Neuronal stem cell (in vitro differentiated cells): ENCODE results near the gene TMEM164.

Experiments
- DNase-seq: peaks from one replicate; pipeline ENCODE4 v3.0.0-alpha.2; 2013; ENCODE audit warnings: low spot score
- H2AFZ ChIP-seq: one replicate; pipeline ENCODE4 v1.6.1; 2013; ENCODE audit warnings: mild to moderate bottlenecking, low read length, inconsistent platforms
- H2AK5ac ChIP-seq: 2 replicates; pipeline ENCODE4 v1.6.1; 2013; ENCODE audit warnings: low read depth, mild to moderate bottlenecking, inconsistent platforms, low read length, moderate library complexity, mixed read lengths
- H2BK120ac ChIP-seq: 2 replicates; pipeline ENCODE4 v1.6.1; 2013; ENCODE audit warnings: low read depth, mild to moderate bottlenecking, inconsistent platforms, low read length, moderate library complexity, mixed read lengths
- H2BK12ac ChIP-seq: one replicate; pipeline ENCODE4 v1.6.1; 2013; ENCODE audit warnings: low read length, inconsistent platforms
- H2BK15ac ChIP-seq: 2 replicates; pipeline ENCODE4 v1.6.1; 2013; ENCODE audit warnings: mild to moderate bottlenecking, low read length, inconsistent platforms, mixed read lengths
- H2BK5ac ChIP-seq: one replicate; pipeline ENCODE4 v1.6.1; 2013; ENCODE audit warnings: inconsistent platforms, mild to moderate bottlenecking, low read length, moderate library complexity
- H3K14ac ChIP-seq: one replicate; pipeline ENCODE4 v1.6.1; 2013; ENCODE audit warnings: low read length, inconsistent platforms
- H3K18ac ChIP-seq: 2 replicates; pipeline ENCODE4 v1.6.1; 2013; ENCODE audit warnings: low read length, inconsistent platforms
- H3K23ac ChIP-seq: 2 replicates; pipeline ENCODE4 v1.6.1; 2013; ENCODE audit warnings: low read depth, mild to moderate bottlenecking, mixed read lengths, low read length, inconsistent platforms; ENCODE audit not compliant: poor library complexity
- H3K27ac ChIP-seq: replicated peaks from 3 replicates; pipeline ENCODE4 v1.5.1; 2013; ENCODE audit warnings: low read length, inconsistent platforms
- H3K27me3 ChIP-seq, 3 experiments: 2 replicates each; pipeline ENCODE4 v1.6.1; 2013; ENCODE audit warnings: low read length in 3 of 3, mild to moderate bottlenecking in 2 of 3, inconsistent platforms in 1 of 3, low read depth in 1 of 3, mixed read lengths in 1 of 3, moderate library complexity in 1 of 3; ENCODE audit not compliant: control insufficient read depth in 3 of 3, insufficient read depth in 3 of 3
- H3K36me3 ChIP-seq, 2 donors: replicated peaks in 1 of 2; 2 replicates each; pipeline ENCODE4 v1.6.1; 2013; ENCODE audit warnings: low read length in 2 of 2; ENCODE audit not compliant: control insufficient read depth in 2 of 2, insufficient read depth in 2 of 2
- H3K4ac ChIP-seq: 2 replicates; pipeline ENCODE4 v1.6.1; 2013; ENCODE audit warnings: inconsistent platforms, mild to moderate bottlenecking, low read length, moderate library complexity
- H3K4me1 ChIP-seq, 2 donors: 1 replicate in 1 of 2; 2 replicates in 1 of 2; pipeline ENCODE4 v1.6.1; 2013; ENCODE audit warnings: low read length in 2 of 2, low read depth in 1 of 2; ENCODE audit not compliant: control insufficient read depth in 2 of 2, insufficient read depth in 1 of 2
- H3K4me2 ChIP-seq: one replicate; pipeline ENCODE4 v1.6.1; 2013; ENCODE audit warnings: mild to moderate bottlenecking, low read length, inconsistent platforms; ENCODE audit not compliant: insufficient read depth, poor library complexity, severe bottlenecking
- H3K4me3 ChIP-seq, 2 donors: 2 replicates each; pipeline ENCODE4 v1.5.1; 2013; ENCODE audit warnings: low read length in 2 of 2, mild to moderate bottlenecking in 2 of 2, inconsistent platforms in 1 of 2, moderate library complexity in 1 of 2
- H3K79me1 ChIP-seq: one replicate; pipeline ENCODE4 v1.6.1; 2013; ENCODE audit warnings: low read depth, mild to moderate bottlenecking, inconsistent platforms, low read length, moderate library complexity
- H3K9ac ChIP-seq: one replicate; pipeline ENCODE4 v1.6.1; 2013; ENCODE audit warnings: mild to moderate bottlenecking, low read depth, low read length, inconsistent platforms; ENCODE audit not compliant: poor library complexity
- H3K9me3 ChIP-seq, 2 donors: replicated peaks in 1 of 2; 2 replicates each; pipeline versions ENCODE3 to v1.6.1; 2013; ENCODE audit warnings: low read length in 2 of 2, mild to moderate bottlenecking in 2 of 2, inconsistent platforms in 1 of 2, low read depth in 1 of 2, mixed read lengths in 1 of 2, moderate library complexity in 1 of 2; ENCODE audit not compliant: control insufficient read depth in 2 of 2, insufficient read depth in 1 of 2
- H4K8ac ChIP-seq: one replicate; pipeline ENCODE4 v1.6.1; 2013; ENCODE audit warnings: low read depth, mild to moderate bottlenecking, inconsistent platforms, low read length, moderate library complexity
- H4K91ac ChIP-seq: one replicate; pipeline ENCODE4 v1.6.1; 2013; ENCODE audit warnings: low read length, low read depth, mild to moderate bottlenecking, inconsistent platforms; ENCODE audit not compliant: poor library complexity
- WGBS, 2 donors: extraction: QIAGEN DNeasy Blood & Tissue Kit; methylation state at CpG; one replicate each; pipeline ENCODE4 v1.1.7; 2013; ENCODE audit warnings: missing lambda C conversion rate in 2 of 2, mixed read lengths in 1 of 2; ENCODE audit not compliant: insufficient read length in 2 of 2, insufficient replicate concordance in 1 of 2; ENCODE audit errors: extremely low coverage in 2 of 2; 5-methylcytosine and 5-hydroxymethylcytosine counted together

Gene TMEM164

DNA sequence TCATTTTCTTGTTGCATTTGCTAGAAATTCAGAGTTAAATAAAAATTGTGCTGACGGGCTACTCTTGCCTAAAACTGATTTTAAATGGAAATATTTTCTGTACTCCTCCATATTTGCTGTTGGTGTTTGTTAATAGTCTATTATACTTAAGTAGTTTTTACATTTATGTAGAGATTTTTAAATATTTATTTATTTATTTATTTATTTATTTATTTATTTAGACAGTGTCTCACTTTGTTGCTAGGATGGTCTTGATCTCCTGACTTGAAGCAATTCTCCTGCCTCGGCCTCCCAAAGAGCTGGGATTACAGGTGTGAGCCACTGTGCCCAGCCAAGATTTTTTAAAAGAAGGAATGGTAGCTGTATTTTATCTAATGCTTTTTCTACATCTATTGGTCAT is 68.1 kb downstream of the TMEM164 start:
- no peak overlapping the region for H2BK5ac ChIP-seq
- peaks cover 0 to 14% of the 10 kb centered on the region in 2 donors for H3K36me3 ChIP-seq
- no peak overlapping the region for H3K14ac ChIP-seq
- no peak for DNase-seq
- no peaks in the 10 kb centered on the region for H3K79me1 ChIP-seq
- H3K9me3 ChIP-seq = peaks cover 0 to 3% of the 10 kb centered on the region in 2 donors
- no CpG with 5 or more reads among the region's 2 CpGs for WGBS, 2 donors
- no peak overlapping the region for H3K4me2 ChIP-seq
- H2BK120ac ChIP-seq = no peak overlapping the region
- no peak overlapping the region for H4K8ac ChIP-seq
- H2BK15ac ChIP-seq = no peak overlapping the region
- H3K9ac ChIP-seq = no peak overlapping the region
- no peak overlapping the region for H3K23ac ChIP-seq
- no peak overlapping the region for H2AFZ ChIP-seq
- H3K27me3 ChIP-seq = no peaks in the 10 kb centered on the region
- no peak overlapping the region for H4K91ac ChIP-seq
- H3K4me1 ChIP-seq = no peaks in the 10 kb centered on the region
- no peak overlapping the region for H3K4ac ChIP-seq
- H2BK12ac ChIP-seq = no peak overlapping the region
- no peak overlapping the region for H2AK5ac ChIP-seq
- no peak overlapping the region for H3K18ac ChIP-seq
- no peak overlapping the region for H3K27ac ChIP-seq
- no peak overlapping the region for H3K4me3 ChIP-seq

DNA sequence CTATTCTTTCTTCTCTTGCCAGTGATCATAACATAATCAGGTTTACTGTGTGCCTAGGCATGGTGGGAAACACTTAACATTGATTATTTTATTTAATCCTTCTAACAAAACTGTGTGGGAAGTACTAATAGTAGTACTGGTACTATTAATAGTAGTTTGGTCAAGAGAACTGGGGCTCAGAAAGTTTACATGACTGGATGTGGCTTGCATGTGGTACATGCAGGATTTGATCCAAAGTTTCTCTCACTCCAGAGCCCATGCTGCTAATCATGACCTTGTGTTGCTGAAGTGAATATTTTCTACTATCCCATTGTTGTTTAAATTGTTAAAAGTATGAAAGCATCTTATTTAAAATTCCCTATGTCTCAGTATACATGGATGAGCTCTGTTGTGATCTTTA is 78.4 kb downstream of the TMEM164 start:
- Histone ChIP-seq H4K8ac (no peak overlapping the region), H2BK5ac (no peak overlapping the region), H2BK12ac (no peak overlapping the region), H3K4me1 (no peaks in the 10 kb centered on the region), H3K4ac (no peak overlapping the region), H3K27ac (no peak overlapping the region), H2BK15ac (no peak overlapping the region), H4K91ac (no peak overlapping the region), H2AK5ac (no peak overlapping the region), H3K36me3 (no peaks in the 10 kb centered on the region), H3K27me3 (no peaks in the 10 kb centered on the region), H3K4me2 (no peak overlapping the region), H2BK120ac (no peak overlapping the region), H3K18ac (no peak overlapping the region), H3K23ac (no peak overlapping the region), H3K79me1 (no peaks in the 10 kb centered on the region), H3K14ac (no peak overlapping the region), H3K4me3 (no peak overlapping the region), H3K9ac (no peak overlapping the region), H2AFZ (no peak overlapping the region), H3K9me3 (no peaks in the 10 kb centered on the region)
- DNase-seq = no peak

DNA sequence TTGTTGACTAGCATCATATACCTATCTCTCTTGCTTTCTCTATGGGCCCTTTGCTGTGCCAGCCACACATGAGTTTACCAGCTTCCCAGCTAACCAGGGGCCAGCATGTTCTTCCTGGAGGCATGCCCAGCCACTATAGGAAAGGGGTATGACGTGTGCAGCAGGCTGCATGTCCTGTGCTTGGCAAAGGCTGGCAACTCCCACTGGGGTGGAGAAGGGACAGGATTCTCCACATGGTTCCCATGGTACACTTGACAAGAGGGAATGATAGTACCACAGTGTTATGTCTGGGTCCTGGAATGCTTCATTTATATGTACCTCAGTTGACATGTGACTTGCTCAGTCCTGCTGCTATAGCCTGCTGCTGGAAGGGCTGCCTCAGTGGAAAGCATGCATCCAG is 78.8 kb downstream of the TMEM164 start:
- Histone ChIP-seq H3K4me3 (no peak overlapping the region), H3K4me2 (no peak overlapping the region), H3K9ac (no peak overlapping the region), H2BK15ac (no peak overlapping the region), H3K18ac (no peak overlapping the region), H3K14ac (no peak overlapping the region), H3K23ac (no peak overlapping the region), H2AK5ac (no peak overlapping the region), H3K4ac (no peak overlapping the region), H4K8ac (no peak overlapping the region), H3K27me3 (no peaks in the 10 kb centered on the region), H3K9me3 (no peaks in the 10 kb centered on the region), H2AFZ (no peak overlapping the region), H3K79me1 (no peaks in the 10 kb centered on the region), H4K91ac (no peak overlapping the region), H3K36me3 (no peaks in the 10 kb centered on the region), H3K27ac (no peak overlapping the region), H2BK5ac (no peak overlapping the region), H2BK12ac (no peak overlapping the region), H2BK120ac (no peak overlapping the region), H3K4me1 (no peaks in the 10 kb centered on the region)
- DNase-seq = no peak
- WGBS, 2 donors = no CpG with 5 or more reads among the region's 1 CpG

DNA sequence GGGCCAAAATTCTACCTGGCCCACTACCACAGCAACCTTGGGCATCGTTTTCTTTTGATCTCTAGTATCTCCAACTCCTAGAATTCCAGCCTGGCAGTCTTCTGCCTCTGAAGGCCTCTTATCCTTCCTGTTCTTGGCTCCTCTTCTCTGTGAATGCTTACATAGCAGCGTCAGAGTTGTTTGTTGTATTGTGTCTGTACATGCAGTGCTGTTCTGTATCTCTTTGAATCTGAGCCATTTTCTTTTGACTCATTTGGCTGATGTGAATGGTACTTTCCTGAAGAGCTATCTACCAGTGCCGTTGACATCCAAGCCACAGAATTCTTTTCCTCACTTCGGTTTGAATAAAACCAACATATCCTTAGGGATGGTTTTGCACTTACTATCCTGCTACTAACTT is 79.2 kb downstream of the TMEM164 start:
- H3K9me3 ChIP-seq = no peaks in the 10 kb centered on the region
- no peak overlapping the region for H2BK12ac ChIP-seq
- H3K27me3 ChIP-seq = no peaks in the 10 kb centered on the region

More for the DNA sequence above, 79.2 kb downstream of the TMEM164 start:
- no peak overlapping the region for H4K91ac ChIP-seq
- H3K27ac ChIP-seq = no peak overlapping the region
- no peak overlapping the region for H3K4ac ChIP-seq
- no peaks in the 10 kb centered on the region for H3K79me1 ChIP-seq
- H2AK5ac ChIP-seq = no peak overlapping the region
- no peak overlapping the region for H2BK120ac ChIP-seq
- no peak overlapping the region for H2AFZ ChIP-seq
- WGBS, 2 donors = no CpG with 5 or more reads among the region's 4 CpGs
- H3K9ac ChIP-seq = no peak overlapping the region
- H3K4me1 ChIP-seq = no peaks in the 10 kb centered on the region
- H2BK5ac ChIP-seq = no peak overlapping the region
- no peak overlapping the region for H3K4me2 ChIP-seq
- no peak overlapping the region for H3K23ac ChIP-seq
- no peak overlapping the region for H3K4me3 ChIP-seq
- no peak overlapping the region for H2BK15ac ChIP-seq
- H3K18ac ChIP-seq = no peak overlapping the region
- DNase-seq = no peak
- no peak overlapping the region for H3K14ac ChIP-seq
- no peaks in the 10 kb centered on the region for H3K36me3 ChIP-seq
- H4K8ac ChIP-seq = no peak overlapping the region
